Colonic mucosa (tissue), 4 donors: Measurements from ENCODE around the gene DAPK1. TPM values are rescaled to one million over a fixed set of nuclear protein-coding genes. Genes with fewer than 3 reads are reported as not detected.

Source experiments
- DNase-seq: peaks from one replicate; pipeline ENCODE4 v3.0.0-alpha.2; 2020
- H3K27ac ChIP-seq: fragments of 200-600 bp; one replicate; pipeline ENCODE4 v1.8.0; 2021
- H3K27me3 ChIP-seq: fragments of 200-600 bp; one replicate; pipeline ENCODE4 v1.8.0; 2021
- H3K36me3 ChIP-seq: fragments of 200-600 bp; one replicate; pipeline ENCODE4 v1.8.0; 2021
- H3K4me1 ChIP-seq: fragments of 200-600 bp; one replicate; pipeline ENCODE4 v1.8.0; 2021; ENCODE audit warnings: mild to moderate bottlenecking
- H3K4me3 ChIP-seq: fragments of 200-600 bp; one replicate; pipeline ENCODE4 v1.8.0; 2021
- H3K9ac ChIP-seq, 2 donors: one replicate each; pipeline ENCODE4 v1.7.0; 2013; ENCODE audit warnings: control low read depth in 2 of 2, low read depth in 2 of 2, low read length in 2 of 2
- H3K9me3 ChIP-seq: fragments of 200-600 bp; one replicate; pipeline ENCODE4 v1.8.0; 2021
- CTCF ChIP-seq: fragments of 200-600 bp; IDR thresholded peaks from one replicate; pipeline ENCODE4 v1.8.0; 2022; ENCODE audit warnings: antibody characterized with exemption, mild to moderate bottlenecking
- intact Hi-C: fragments of 100-400 bp; cut with DNase I; formaldehyde crosslinking; loops from one replicate; pipeline ENCODE4 v1.14.1; 2022
- total RNA-seq, 2 donors: library from RNA; stranded (reverse); fragmentation: NEBNext Ultra II Directional in 1 of 2; extraction: Animal tissue kit (Norgen Biotek cat#: 25700) in 1 of 2; gene quantifications; one replicate each; pipeline ENCODE4 v1.2.1, GENCODE V29; 2021
- donor health status: healthy.
- donor health status: DM: no; HTN: no; CAD: no.
- donor health status: DM: no; HTN: no; CAD: no.

The DAPK1 gene
- total RNA-seq, 2 donors from 2014 or later: 7.9 to 17.5 TPM

- no peak overlapping the region for H3K4me3 ChIP-seq
- DNase-seq: no peak
- no peaks in the 10 kb centered on the region for H3K4me1 ChIP-seq
- no peaks in the 10 kb centered on the region for H3K36me3 ChIP-seq
- intact Hi-C loops: no loop called here
- TF ChIP-seq CTCF: no peak
- H3K27me3 ChIP-seq: no peaks in the 10 kb centered on the region
- H3K9me3 ChIP-seq: no peaks in the 10 kb centered on the region
- no peak overlapping the region for H3K27ac ChIP-seq
- H3K9ac ChIP-seq: no peak overlapping the region
Observed at GRCh38 chr9:87524061-87524460, 26.4 kb downstream of the DAPK1 start.

- no peaks in the 10 kb centered on the region for H3K27me3 ChIP-seq
- H3K9me3 ChIP-seq: no peaks in the 10 kb centered on the region
- no peak for DNase-seq
- H3K27ac ChIP-seq: no peak overlapping the region
- intact Hi-C loops: no loop called here
- no peak overlapping the region for H3K4me3 ChIP-seq
- no peaks in the 10 kb centered on the region for H3K36me3 ChIP-seq
- TF ChIP-seq CTCF: no peak
- no peaks in the 10 kb centered on the region for H3K4me1 ChIP-seq
- no peak overlapping the region for H3K9ac ChIP-seq
Observed at GRCh38 chr9:87525546-87526303, 28.1 kb downstream of the DAPK1 start.

- H3K4me3 ChIP-seq: no peak overlapping the region
- no peak for TF ChIP-seq CTCF
- no peaks in the 10 kb centered on the region for H3K4me1 ChIP-seq
- no peaks in the 10 kb centered on the region for H3K27me3 ChIP-seq
- intact Hi-C loops: no loop called here
- H3K9me3 ChIP-seq: no peaks in the 10 kb centered on the region
- H3K36me3 ChIP-seq: no peaks in the 10 kb centered on the region
- no peak overlapping the region for H3K9ac ChIP-seq
- no peak overlapping the region for H3K27ac ChIP-seq
- no peak for DNase-seq
Observed at GRCh38 chr9:87527211-87527916, 29.7 kb downstream of the DAPK1 start.

GRCh38 chr9:87528969-87529368 is 31.3 kb downstream of the DAPK1 start:
- no peak for DNase-seq
- Histone ChIP-seq H3K9me3 (no peaks in the 10 kb centered on the region), H3K4me3 (no peak overlapping the region), H3K9ac (no peak overlapping the region), H3K36me3 (no peaks in the 10 kb centered on the region), H3K27me3 (no peaks in the 10 kb centered on the region), H3K27ac (no peak overlapping the region), H3K4me1 (no peaks in the 10 kb centered on the region)
- TF ChIP-seq CTCF: no peak
- intact Hi-C loops: no loop called here

- Histone ChIP-seq H3K4me1 (no peaks in the 10 kb centered on the region), H3K27me3 (no peaks in the 10 kb centered on the region), H3K27ac (no peak overlapping the region), H3K9ac (no peak overlapping the region), H3K4me3 (no peak overlapping the region), H3K36me3 (no peaks in the 10 kb centered on the region), H3K9me3 (no peaks in the 10 kb centered on the region)
- intact Hi-C loops: no loop called here
- TF ChIP-seq CTCF: no peak
- no peak for DNase-seq
Observed at GRCh38 chr9:87529671-87530070, 32.0 kb downstream of the DAPK1 start.
